Endothelial cell of umbilical vein (primary cell): ENCODE results near the gene DPF1. TPM values are rescaled to one million over a fixed set of nuclear protein-coding genes. Genes with fewer than 3 reads are reported as not detected.

ENCODE experiments used
- BruUV-seq: library from RNA; stranded (reverse); fragments of 400-500 nt; replicated peaks from 2 replicates; lab custom pipeline; 2021; lab: Mats Ljungman, UMichigan
- CTCF ChIA-PET: fragments of 300-600, 350-600 bp; sonication (Branson Sonifier 250); formaldehyde crosslinking; loops from one replicate; lab custom pipeline; 2021; ENCODE audit warnings: antibody characterized with exemption, inconsistent platforms; lab: Charles Lee
- POLR2A ChIA-PET: fragments of 300-600, 350-600 bp; sonication (Branson Sonifier 250); formaldehyde crosslinking; loops from one replicate; lab custom pipeline; 2021; ENCODE audit warnings: antibody characterized with exemption, inconsistent platforms; lab: Charles Lee
- DNase-seq: peaks from one replicate; pipeline ENCODE4 v3.0.0-alpha.2; 2011; ENCODE audit warnings: low read depth, low spot score
- FAIRE-seq: peaks from 2 replicates; lab custom pipeline; 2011; peaks lifted over from hg19 to GRCh38; lab: Jason Lieb, UNC
- H2AFZ ChIP-seq: 2 replicates; pipeline ENCODE4 v1.6.0; 2012; ENCODE audit warnings: low read depth, low read length, control low read depth, inconsistent platforms
- H3K27ac ChIP-seq: 2 replicates; pipeline ENCODE4 v1.5.1; 2011; ENCODE audit warnings: low read depth, mild to moderate bottlenecking, control low read depth, low read length, moderate library complexity; ENCODE audit not compliant: insufficient read depth
- H3K27me3 ChIP-seq, 2 experiments: 2 replicates each; pipeline versions ENCODE4 v1.6.0 to v1.6.1; 2011; ENCODE audit warnings: low read length in 2 of 2, mixed read lengths in 1 of 2; ENCODE audit not compliant: control insufficient read depth in 2 of 2, insufficient read depth in 2 of 2
- H3K36me3 ChIP-seq, 2 experiments: 2 replicates in 1 of 2; 3 replicates in 1 of 2; pipeline ENCODE4 v1.5.1; 2011; ENCODE audit warnings: low read length in 2 of 2, mild to moderate bottlenecking in 1 of 2, moderate library complexity in 1 of 2; ENCODE audit not compliant: control insufficient read depth in 2 of 2, insufficient read depth in 2 of 2; ENCODE audit errors: extremely low read depth in 1 of 2
- H3K4me1 ChIP-seq: 3 replicates; pipeline ENCODE4 v1.5.1; 2011; ENCODE audit warnings: mild to moderate bottlenecking, low read length; ENCODE audit not compliant: control insufficient read depth, insufficient read depth; ENCODE audit errors: extremely low read depth
- H3K4me2 ChIP-seq: 2 replicates; pipeline ENCODE4 v1.6.1; 2011; ENCODE audit warnings: low read length, control low read depth, mixed read lengths; ENCODE audit not compliant: insufficient read depth
- H3K4me3 ChIP-seq, 3 experiments: fragments of 200-600 bp in 1 of 3; sonication (generic), shearing (Covaris generic) in 1 of 3; replicated peaks in 1 of 3; 2 replicates each; pipeline ENCODE4 v1.5.1; 2011 to 2016; ENCODE audit warnings: control low read depth in 3 of 3, low read length in 3 of 3, mild to moderate bottlenecking in 2 of 3, inconsistent platforms in 1 of 3, low read depth in 1 of 3, moderate library complexity in 1 of 3; ENCODE audit not compliant: insufficient read depth in 1 of 3
- H3K79me2 ChIP-seq: 2 replicates; pipeline ENCODE4 v1.6.0; 2012; ENCODE audit warnings: low read length, inconsistent platforms; ENCODE audit not compliant: control insufficient read depth, insufficient read depth
- H3K9ac ChIP-seq: replicated peaks from 2 replicates; pipeline ENCODE3; 2011; ENCODE audit warnings: low read length, control low read depth; ENCODE audit not compliant: insufficient read depth; ENCODE audit errors: extremely low read depth
- H3K9me1 ChIP-seq: replicated peaks from 3 replicates; pipeline ENCODE4 v1.6.0; 2011; ENCODE audit warnings: mild to moderate bottlenecking, low read length; ENCODE audit not compliant: control insufficient read depth, insufficient read depth; ENCODE audit errors: extremely low read depth
- H3K9me3 ChIP-seq: replicated peaks from 2 replicates; pipeline ENCODE4 v1.5.1; 2012; ENCODE audit warnings: low read length, inconsistent platforms; ENCODE audit not compliant: control insufficient read depth, insufficient read depth
- H4K20me1 ChIP-seq: replicated peaks from 2 replicates; pipeline ENCODE3; 2011; ENCODE audit warnings: mild to moderate bottlenecking, low read length; ENCODE audit not compliant: control insufficient read depth, insufficient read depth; ENCODE audit errors: extremely low read depth
- EZH2 ChIP-seq: IDR thresholded peaks from 2 replicates; pipeline ENCODE4 v1.6.1; 2012; ENCODE audit warnings: borderline replicate concordance, low read depth, mild to moderate bottlenecking, moderate library complexity, low read length, inconsistent platforms; ENCODE audit not compliant: severe bottlenecking
- FOS ChIP-seq: IDR thresholded peaks from 2 replicates; pipeline ENCODE4 v1.6.1; 2011; ENCODE audit warnings: mild to moderate bottlenecking, low read length, moderate library complexity, borderline replicate concordance; ENCODE audit not compliant: insufficient read depth
- GATA2 ChIP-seq: IDR thresholded peaks from 2 replicates; pipeline ENCODE4 v1.7.0; 2011; ENCODE audit warnings: low read depth, mild to moderate bottlenecking, moderate library complexity, mixed read lengths, low read length; ENCODE audit not compliant: insufficient read length, insufficient read depth
- JUN ChIP-seq: IDR thresholded peaks from 2 replicates; pipeline ENCODE4 v1.6.1; 2011; ENCODE audit warnings: borderline replicate concordance, low read depth; ENCODE audit not compliant: insufficient read length, insufficient read depth
- MAX ChIP-seq: IDR thresholded peaks from 2 replicates; pipeline ENCODE4 v1.6.1; 2011; ENCODE audit not compliant: insufficient read depth, insufficient read length
- MYC ChIP-seq: IDR thresholded peaks from one replicate; pipeline ENCODE4 v1.6.1; 2011; ENCODE audit warnings: mild to moderate bottlenecking, low read depth, low read length
- POLR2A ChIP-seq: IDR thresholded peaks from 2 replicates; pipeline ENCODE4 v1.6.1; 2012; ENCODE audit warnings: low read depth, mild to moderate bottlenecking, control low read depth, low read length
- POLR2AphosphoS5 ChIP-seq: IDR thresholded peaks from 2 replicates; pipeline ENCODE4 v1.6.1; 2012; ENCODE audit warnings: low read depth, mild to moderate bottlenecking, control low read depth, low read length, moderate library complexity; ENCODE audit not compliant: insufficient read depth
- dilution Hi-C: fragments of 300-500 bp; cut with MboI; formaldehyde crosslinking; loops from one replicate; pipeline ENCODE4 v1.15.0; 2019; ENCODE audit warnings: low sequenced_read_pairs; ENCODE audit not compliant: extremely low pct_ligation_motif_present
- intact Hi-C: fragments of 100-400 bp; cut with micrococcal nuclease; formaldehyde crosslinking; loops from one replicate; pipeline ENCODE4 v1.10.0; 2022
- polyA plus RNA-seq, 4 experiments: library from polyadenylated mRNA; depleted of rRNA in 3 of 4; stranded (reverse) in 3 of 4; unstranded in 1 of 4; fragments of >200 nt; gene quantifications; 2 replicates each; pipeline versions ENCODE4 v1.2.1 to v1.2.3, GENCODE V29; 2011 to 2012; ENCODE audit warnings: missing spikeins in 1 of 4
- total RNA-seq: library from RNA; stranded (reverse); gene quantifications from 2 replicates; pipeline ENCODE4 v1.2.3, GENCODE V29; 2021
- TF ChIP-seq, protein P1 (sequence below), 2 donors: IDR thresholded peaks; 1 replicate in 1 of 2; 2 replicates in 1 of 2; pipeline ENCODE4 v1.5.1; 2011; ENCODE audit warnings: low read length in 2 of 2, mild to moderate bottlenecking in 2 of 2, moderate library complexity in 2 of 2, control low read depth in 1 of 2, inconsistent platforms in 1 of 2, low read depth in 1 of 2; ENCODE audit not compliant: insufficient read depth in 1 of 2; ENCODE audit errors: extremely low read depth in 1 of 2

The DPF1 gene
- total and polyA plus RNA-seq, 2 donors (not counting 3 experiments of a cell fraction or from before 2014, with no cell fraction given), result 2.0 to 3.9 TPM

DNA sequence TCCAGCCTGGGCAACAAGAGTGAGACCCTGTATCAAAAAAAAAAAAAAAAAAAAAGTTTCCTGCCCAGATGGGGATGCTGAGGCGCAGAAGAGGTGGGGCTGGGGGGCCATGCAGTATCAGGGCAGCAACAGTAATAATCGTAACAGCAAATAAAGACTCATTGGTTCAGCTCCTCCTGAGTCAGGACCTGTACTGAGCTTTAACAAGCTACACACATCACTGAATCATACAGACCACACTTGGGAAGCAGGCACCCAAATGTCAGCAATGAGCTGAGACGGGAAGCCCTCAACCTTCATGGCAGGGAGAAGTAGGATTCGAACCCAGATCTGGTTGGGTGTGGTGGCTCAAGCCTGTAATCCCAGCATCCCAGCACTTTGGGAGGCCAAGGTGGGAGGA, 10.6 kb upstream of the DPF1 start:
- dilution Hi-C loops, result no loop called here
- Histone ChIP-seq H3K9me1 (no peaks in the 10 kb centered on the region), H2AFZ (no peak overlapping the region), H3K4me2 (no peak overlapping the region), H3K79me2 (no peaks in the 10 kb centered on the region), H3K9me3 (no peaks in the 10 kb centered on the region), H3K9ac (no peak overlapping the region), H3K27ac (no peak overlapping the region), H3K4me1 (no peaks in the 10 kb centered on the region), H3K4me3 (no peak overlapping the region), H3K27me3 (peaks cover 6 to 7% of the 10 kb centered on the region in 2 experiments), H3K36me3 (no peaks in the 10 kb centered on the region), H4K20me1 (no peaks in the 10 kb centered on the region)
- FAIRE-seq, result no peak
- BruUV-seq, result no TSS peak
- ChIA-PET CTCF (interaction anchor here (0.6 to 5.2 kb wide), 20 partner anchors 8 to 683 kb away, joined by 3 to 53 read pairs (median 6); partner anchors contain the start of genes CATSPERG, FAM98C, KCNK6 and SIPA1L3), POLR2A (interaction anchor here (0.6 to 0.7 kb wide), 2 partner anchors 11 to 98 kb away, joined by 4 to 5 read pairs; no protein-coding TSS in a partner anchor)
- no peak for TF ChIP-seq MAX
- no peak for TF ChIP-seq EZH2
- TF ChIP-seq JUN, result no peak
- TF ChIP-seq, protein P1, sequence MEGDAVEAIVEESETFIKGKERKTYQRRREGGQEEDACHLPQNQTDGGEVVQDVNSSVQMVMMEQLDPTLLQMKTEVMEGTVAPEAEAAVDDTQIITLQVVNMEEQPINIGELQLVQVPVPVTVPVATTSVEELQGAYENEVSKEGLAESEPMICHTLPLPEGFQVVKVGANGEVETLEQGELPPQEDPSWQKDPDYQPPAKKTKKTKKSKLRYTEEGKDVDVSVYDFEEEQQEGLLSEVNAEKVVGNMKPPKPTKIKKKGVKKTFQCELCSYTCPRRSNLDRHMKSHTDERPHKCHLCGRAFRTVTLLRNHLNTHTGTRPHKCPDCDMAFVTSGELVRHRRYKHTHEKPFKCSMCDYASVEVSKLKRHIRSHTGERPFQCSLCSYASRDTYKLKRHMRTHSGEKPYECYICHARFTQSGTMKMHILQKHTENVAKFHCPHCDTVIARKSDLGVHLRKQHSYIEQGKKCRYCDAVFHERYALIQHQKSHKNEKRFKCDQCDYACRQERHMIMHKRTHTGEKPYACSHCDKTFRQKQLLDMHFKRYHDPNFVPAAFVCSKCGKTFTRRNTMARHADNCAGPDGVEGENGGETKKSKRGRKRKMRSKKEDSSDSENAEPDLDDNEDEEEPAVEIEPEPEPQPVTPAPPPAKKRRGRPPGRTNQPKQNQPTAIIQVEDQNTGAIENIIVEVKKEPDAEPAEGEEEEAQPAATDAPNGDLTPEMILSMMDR (IDR thresholded peaks at IDR 0.05; ENCODE audit: extremely low read depth in 1 of 2, insufficient read depth in 1 of 2, low read depth in 1 of 2, low read length in 2 of 2), result no peak
- no peak for TF ChIP-seq MYC
- TF ChIP-seq GATA2, result no peak
- no peak for TF ChIP-seq POLR2AphosphoS5
- TF ChIP-seq FOS, result no peak
- no peak for TF ChIP-seq POLR2A
- DNase-seq, result no peak
- intact Hi-C loops, result loop anchor here (1.0 to 10.0 kb wide), 3 partner anchors 101 to 400 kb away; partner anchors contain the start of genes CATSPERG, GGN and SPRED3
